Left lobe of liver (tissue), 2 donors: Measurements from ENCODE around the gene RCOR2. TPM values are rescaled to one million over a fixed set of nuclear protein-coding genes. Genes with fewer than 3 reads are reported as not detected.
A peak's percentile ranks its signal among the peaks of the same experiment; 100 is the strongest.
"Not testable (repeated sequence)": the region's sequence is repeated elsewhere in the genome, so short reads cannot be mapped to it uniquely, and the experiment has no call there.

Experiments used
- ATAC-seq: fragments of 200-7000 bp; cut with Tn5 transposase; one replicate; pipeline ENCODE4 v1.9.1; 2020; ENCODE audit warnings: mild to moderate bottlenecking, moderate library complexity
- DNase-seq: peaks from one replicate; pipeline ENCODE4 v3.0.0-alpha.2; 2020; ENCODE audit warnings: low spot score
- total RNA-seq: library from RNA; stranded (reverse); gene quantifications from one replicate; pipeline ENCODE4 v1.2.1, GENCODE V29; 2021
- donor health status: DM: no; HTN: no; CAD: no; lungs with moderate emphysema.
- donor health status: DM: no; HTN: yes; CAD: no.

RCOR2 gene
- total RNA-seq, 1 donor from 2014 or later, result 0.23 TPM

- DNase-seq (no peak), ATAC-seq (peak; percentile 34)
These were observed 34.3 kb downstream of the RCOR2 start for GRCh38 chr11:63882555-63883242.

GRCh38 chr11:63880403-63880790, 36.6 kb downstream of the RCOR2 start:
- DNase-seq (no peak), ATAC-seq (no peak)

DNA sequence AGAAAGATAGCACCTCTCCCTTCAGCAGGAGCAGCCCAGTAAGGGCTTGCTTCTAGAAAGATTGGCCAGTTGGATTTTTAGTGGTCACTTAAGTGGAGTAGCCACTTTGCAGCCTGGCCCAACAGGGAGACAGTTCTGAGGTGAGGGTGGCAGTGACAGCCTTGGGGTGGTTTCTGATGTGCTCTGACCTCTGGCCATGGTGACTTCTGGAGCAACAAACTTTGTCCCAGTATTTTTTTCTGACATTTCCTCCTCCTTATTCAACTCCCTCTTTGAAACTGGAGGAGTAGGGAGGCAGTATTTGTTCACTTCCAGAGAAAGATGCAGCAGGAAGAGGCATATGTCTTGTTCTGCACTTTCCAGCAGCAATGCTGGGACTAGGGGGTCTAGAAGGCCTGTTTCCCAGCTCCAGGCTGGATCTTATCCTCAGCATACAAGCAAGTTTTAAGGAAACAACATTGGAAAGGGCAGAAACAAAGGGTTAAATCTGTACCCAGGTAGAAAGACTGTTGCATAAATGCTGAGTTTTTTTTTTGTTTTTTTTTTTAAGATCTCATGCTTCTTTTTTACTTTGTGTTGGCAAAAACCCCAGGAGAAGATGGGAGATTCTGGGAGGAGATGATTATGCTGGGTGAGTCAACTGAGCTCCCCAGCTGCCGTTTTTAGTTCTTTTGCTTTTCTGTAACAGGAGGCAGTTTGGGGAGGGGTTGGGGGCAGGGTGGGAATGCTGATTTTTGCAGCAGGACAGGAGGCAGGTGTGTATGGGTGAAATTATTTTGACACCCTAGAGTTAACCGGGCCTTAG, 37.2 kb downstream of the RCOR2 start:
- ATAC-seq (no peak), DNase-seq (no peak)

DNA sequence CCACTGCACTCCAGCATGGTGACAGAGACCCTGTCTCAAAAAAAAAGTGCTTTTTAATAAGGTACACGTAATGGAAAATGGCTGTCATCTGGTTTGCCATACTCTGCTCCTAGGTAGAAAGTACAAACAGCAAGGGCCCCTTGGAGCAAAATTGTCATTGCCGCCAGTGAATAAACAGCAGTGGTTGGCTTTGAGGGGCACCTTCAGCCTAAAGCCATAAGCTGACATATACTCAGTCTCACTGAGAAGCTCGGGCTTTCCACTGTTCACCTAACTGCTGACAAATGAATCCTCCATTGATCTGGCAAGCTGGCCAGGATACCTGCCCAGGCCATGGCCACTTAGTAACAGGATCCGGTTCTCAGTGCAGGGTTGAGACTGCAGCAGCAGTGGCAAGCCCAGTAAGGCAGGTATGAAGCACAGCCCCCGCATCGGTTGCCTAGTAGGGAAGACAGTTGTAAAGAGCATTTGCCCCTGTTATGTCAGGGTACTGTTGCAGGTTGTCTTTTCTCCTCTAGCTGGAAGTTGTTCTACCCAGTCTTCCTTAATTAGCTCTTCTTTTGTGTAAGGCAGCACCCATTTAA, 39.2 kb downstream of the RCOR2 start:
- DNase-seq (no peak), ATAC-seq (peak; percentile 61)

GRCh38 chr11:63876616-63877015, 40.3 kb downstream of the RCOR2 start:
- ATAC-seq (no peak), DNase-seq (no peak)

- ATAC-seq (no peak), DNase-seq (no peak)
These were observed 41.4 kb downstream of the RCOR2 start for GRCh38 chr11:63875506-63876065.

GRCh38 chr11:63874511-63874910, 42.5 kb downstream of the RCOR2 start:
- no peak for ATAC-seq
- no peak for DNase-seq

GRCh38 chr11:63873311-63873710, 43.7 kb downstream of the RCOR2 start:
- ATAC-seq, result no peak
- no peak for DNase-seq

DNA sequence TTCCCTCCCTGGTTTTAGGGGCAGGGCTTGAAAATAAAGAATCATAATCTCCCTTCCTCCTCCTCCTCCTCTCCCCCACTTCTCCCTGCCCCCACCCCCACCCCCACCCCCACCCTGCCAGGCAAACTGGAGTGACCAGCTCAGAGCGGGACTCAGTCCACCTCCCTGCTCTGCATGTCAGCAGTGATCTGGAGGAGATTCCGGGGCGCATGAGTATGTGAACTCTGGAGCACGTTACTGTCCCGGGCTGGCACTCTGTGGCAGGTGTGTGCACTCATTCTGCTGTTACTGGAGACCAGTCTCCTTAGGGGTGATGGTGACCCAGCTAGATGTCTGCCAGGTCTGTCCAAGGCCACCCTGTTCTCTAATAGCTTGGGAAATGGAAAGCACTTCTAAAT, 44.2 kb downstream of the RCOR2 start:
- peak; percentile 35 for ATAC-seq
- DNase-seq, result no peak

DNA sequence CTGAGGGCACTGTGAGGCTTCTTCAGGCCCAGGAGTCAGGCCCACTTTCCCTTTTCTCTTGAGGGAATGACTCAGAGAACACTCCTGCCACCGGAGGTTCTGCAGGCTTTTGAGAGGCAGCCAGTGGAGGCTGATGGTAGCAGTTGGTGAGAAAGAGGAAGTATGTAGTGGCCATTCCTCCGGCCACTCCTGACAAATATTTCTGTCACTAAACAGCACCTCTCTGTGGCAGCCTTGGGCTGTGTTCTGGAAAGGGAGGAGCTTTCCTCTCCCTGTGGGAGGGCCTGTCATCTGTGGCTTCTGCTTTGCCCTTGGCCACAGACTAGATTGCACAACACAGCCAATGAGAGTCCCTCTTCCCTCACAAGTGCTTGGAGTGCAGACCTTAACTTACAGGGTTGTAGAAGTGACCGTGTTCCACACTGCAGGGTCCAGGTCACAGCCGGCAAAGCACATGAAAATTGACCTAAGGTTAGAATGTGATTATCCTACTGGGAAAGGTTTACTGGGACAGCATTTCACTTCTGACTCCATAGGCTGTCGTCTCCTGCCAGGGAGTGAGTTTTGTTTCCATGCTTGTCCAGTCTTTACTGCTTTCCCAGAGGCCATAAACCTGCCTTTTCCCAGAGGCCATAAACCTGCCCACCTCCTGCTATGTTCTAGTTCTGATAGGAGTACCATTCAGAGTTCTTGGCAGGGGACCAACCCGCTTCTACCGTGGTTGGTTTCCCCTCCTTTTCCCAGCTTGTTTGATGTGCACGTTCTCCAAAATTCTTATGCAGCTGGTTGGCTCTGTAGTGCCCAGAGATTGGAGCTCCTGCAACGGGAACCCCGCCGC, 44.8 kb downstream of the RCOR2 start:
- ATAC-seq (peak; percentile 95), DNase-seq (peak; percentile 94)

DNA sequence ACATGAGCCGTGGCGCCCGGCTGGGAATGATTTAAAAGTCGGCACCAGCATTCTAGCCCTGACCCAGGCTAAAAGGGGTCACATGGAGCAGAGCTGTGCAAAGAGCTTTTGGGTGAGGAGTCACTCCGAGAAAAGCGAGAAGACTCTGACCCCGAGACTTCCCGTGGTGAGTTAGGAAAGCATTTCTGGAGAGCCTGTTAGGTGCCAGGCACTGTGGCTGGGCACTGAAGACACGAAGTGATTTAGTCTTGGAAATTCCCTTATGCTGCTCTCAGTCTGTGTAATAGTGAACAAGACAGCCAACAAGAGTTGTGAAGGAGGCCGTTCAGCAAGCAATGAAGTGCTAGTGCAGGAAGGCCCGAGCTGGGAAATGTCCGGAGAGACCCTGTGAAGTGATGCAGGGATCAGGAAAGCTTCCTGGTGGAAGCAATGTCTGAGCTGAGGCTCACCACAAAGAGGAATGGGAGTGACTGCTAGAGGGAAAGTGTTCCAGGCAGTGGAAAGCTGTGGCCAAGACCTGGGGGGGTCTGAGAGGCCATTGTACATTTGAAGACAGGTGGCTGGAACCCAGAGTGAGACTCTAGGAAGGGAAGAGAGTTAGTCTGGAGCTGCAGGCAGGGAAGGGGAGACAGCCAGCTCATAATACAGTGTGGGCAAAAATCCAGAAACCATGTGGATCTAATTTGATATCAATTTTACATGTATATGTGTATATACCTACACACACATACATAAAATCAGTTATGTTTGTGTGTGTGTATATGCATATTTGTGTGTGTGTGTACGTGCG, 46.4 kb downstream of the RCOR2 start:
- ATAC-seq (no peak), DNase-seq (no peak)

GRCh38 chr11:63869683-63870082, 47.3 kb downstream of the RCOR2 start:
- no peak for ATAC-seq
- no peak for DNase-seq

DNA sequence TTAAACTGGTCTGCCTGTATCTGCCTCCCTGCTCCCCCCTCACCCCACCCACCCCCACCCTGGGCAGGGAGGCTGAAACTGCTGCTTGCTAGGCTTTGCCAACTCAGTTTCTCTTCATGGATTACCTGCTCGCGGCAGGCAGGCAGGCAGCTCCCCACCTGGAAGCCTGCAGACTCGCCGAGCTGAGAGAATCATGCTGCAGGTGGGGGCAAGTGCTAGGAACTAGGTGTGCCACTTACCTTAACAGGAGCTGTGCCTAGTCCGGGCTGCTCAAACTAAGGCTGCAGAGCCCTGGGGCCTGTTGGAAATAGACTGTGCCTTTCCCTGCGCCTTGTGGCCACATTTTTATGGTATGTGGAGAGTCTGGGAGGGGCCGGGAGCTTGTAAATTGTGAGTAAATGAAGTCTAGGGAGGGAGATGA, 47.8 kb downstream of the RCOR2 start:
- no peak for DNase-seq
- no peak for ATAC-seq

- no peak for DNase-seq
- ATAC-seq, result no peak
These were observed 48.4 kb downstream of the RCOR2 start for GRCh38 chr11:63868399-63869064.

GRCh38 chr11:63867511-63867910, 49.5 kb downstream of the RCOR2 start:
- ATAC-seq (no peak), DNase-seq (no peak)

DNA sequence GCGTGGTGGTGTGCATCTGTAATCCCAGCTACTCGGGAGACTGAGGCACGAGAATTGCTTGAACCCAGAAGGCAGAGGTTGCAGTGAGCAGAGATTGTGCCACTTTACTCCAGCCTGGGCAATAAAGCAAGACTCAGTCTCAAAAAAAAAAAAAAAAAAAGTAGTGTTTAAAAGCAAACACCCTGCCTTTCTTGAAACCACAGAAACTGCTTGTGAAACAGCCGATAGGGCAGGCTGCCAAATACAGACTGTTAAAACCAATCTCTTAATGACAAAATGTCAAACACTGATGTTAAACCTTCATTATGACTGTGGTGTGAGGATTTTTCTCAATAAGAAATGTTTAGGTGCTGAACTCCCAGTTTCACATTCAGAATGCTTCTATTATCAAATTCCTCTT, 50.8 kb downstream of the RCOR2 start:
- ATAC-seq, result no peak
- DNase-seq, result peak; percentile 58

DNA sequence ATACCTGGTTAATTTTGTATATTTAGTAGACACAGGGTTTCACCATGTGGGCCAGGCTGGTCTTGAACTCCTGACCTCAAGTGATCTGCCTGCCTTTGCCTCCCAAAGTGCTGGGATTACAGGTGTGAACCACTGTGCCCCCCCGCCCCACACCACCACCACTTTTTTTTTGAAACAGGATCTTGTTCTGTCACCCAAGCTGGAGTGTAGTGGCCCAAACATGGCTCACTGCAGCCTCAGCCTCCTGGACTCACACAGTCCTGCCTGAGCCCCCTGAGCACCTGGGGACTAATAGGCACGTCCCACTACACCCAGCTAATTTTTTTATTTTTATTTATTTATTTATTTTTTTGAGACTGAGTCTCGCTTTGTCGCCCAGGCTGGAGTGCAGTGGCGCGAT, 53.3 kb downstream of the RCOR2 start:
- ATAC-seq, DNase-seq: not testable (repeated sequence)

- DNase-seq (peak; percentile 77), ATAC-seq (peak; percentile 97)
These were observed 54.0 kb downstream of the RCOR2 start for GRCh38 chr11:63862923-63863322.
